Peyer's patch (tissue), 4 donors: ENCODE results near the gene TSPOAP1.

Experiments used
- CTCF ChIP-seq, 6 experiments: fragments of 450-650 bp in 4 of 6; fragments of 200-600 bp in 2 of 6; sonication (generic) in 1 of 6; IDR thresholded peaks; one replicate each; pipeline ENCODE4 v1.5.1; 2017 to 2019; ENCODE audit warnings: antibody characterized with exemption in 6 of 6, mild to moderate bottlenecking in 3 of 6, moderate library complexity in 1 of 6
- POLR2A ChIP-seq, 2 donors: fragments of 450-650 bp; IDR thresholded peaks; one replicate each; pipeline ENCODE4 v1.5.1; 2017; ENCODE audit warnings: antibody characterized with exemption in 2 of 2, mild to moderate bottlenecking in 2 of 2, moderate library complexity in 2 of 2

- TF ChIP-seq CTCF (IDR thresholded peaks at IDR 0.05) (no peak), POLR2A (IDR thresholded peaks at IDR 0.05) (no peak)
Measured at GRCh38 chr17:58369214-58370031, 40.8 kb upstream of the TSPOAP1 start.
